Stomach (tissue), 9 donors: ENCODE data around the gene LURAP1L. TPM values are rescaled to one million over a fixed set of nuclear protein-coding genes. Genes with fewer than 3 reads are reported as not detected.

Experiments used
- DNase-seq, 2 donors: peaks; one replicate each; pipeline versions ENCODE4 v3.0.0 to v3.0.0-alpha.2; 2013 to 2019
- H3K27ac ChIP-seq, 5 donors: fragments of 200-600 bp in 4 of 5; sonication (generic) in 4 of 5; one replicate each; pipeline ENCODE4 v1.5.1; 2013 to 2019; ENCODE audit warnings: mild to moderate bottlenecking in 1 of 5, moderate library complexity in 1 of 5
- H3K27me3 ChIP-seq, 3 donors: fragments of 200-600 bp; sonication (generic); one replicate each; pipeline ENCODE4 v1.5.1; 2017 to 2019; ENCODE audit warnings: mixed run types in 1 of 3
- H3K36me3 ChIP-seq, 4 donors: fragments of 200-600 bp; sonication (generic); 1 replicate in 3 of 4; 2 replicates in 1 of 4; pipeline ENCODE4 v1.5.1; 2016 to 2019
- H3K4me1 ChIP-seq, 4 donors: fragments of 200-600 bp; sonication (generic); one replicate each; pipeline ENCODE4 v1.5.1; 2016 to 2019
- H3K4me3 ChIP-seq, 4 donors: fragments of 200-600 bp; sonication (generic) in 3 of 4; one replicate each; pipeline ENCODE4 v1.5.1; 2016 to 2019; ENCODE audit warnings: mild to moderate bottlenecking in 1 of 4
- H3K9me3 ChIP-seq, 4 donors: fragments of 200-600 bp; sonication (generic); one replicate each; pipeline ENCODE4 v1.5.1; 2016 to 2019
- CTCF ChIP-seq, 7 experiments: fragments of 450-650 bp in 4 of 7; fragments of 200-600 bp in 3 of 7; sonication (generic) in 3 of 7; IDR thresholded peaks; one replicate each; pipeline ENCODE4 v1.5.1; 2016 to 2019; ENCODE audit warnings: antibody characterized with exemption in 7 of 7, control low read depth in 2 of 7, mild to moderate bottlenecking in 1 of 7
- EP300 ChIP-seq: sonication (generic); formaldehyde crosslinking; IDR thresholded peaks from one replicate; pipeline ENCODE4 v1.6.1; 2017; ENCODE audit warnings: antibody characterized with exemption
- POLR2A ChIP-seq, 4 donors: fragments of 450-650 bp; IDR thresholded peaks; one replicate each; pipeline ENCODE4 v1.6.1; 2016; ENCODE audit warnings: antibody characterized with exemption in 4 of 4, control low read depth in 2 of 4, mild to moderate bottlenecking in 1 of 4, moderate library complexity in 1 of 4
- POLR2AphosphoS5 ChIP-seq, 3 donors: sonication (generic); formaldehyde crosslinking; IDR thresholded peaks; one replicate each; pipeline ENCODE4 v1.6.1; 2016; ENCODE audit warnings: antibody characterized with exemption in 3 of 3
- WGBS, 5 donors: extraction: QIAGEN DNeasy Blood & Tissue Kit in 3 of 5; methylation state at CpG; one replicate each; pipeline versions ENCODE4 v1.1.5 to v1.1.7; 2013 to 2018; 5-methylcytosine and 5-hydroxymethylcytosine counted together
- intact Hi-C: fragments of 100-400 bp; cut with DNase I; formaldehyde crosslinking; loops from one replicate; pipeline ENCODE4 v1.15.1; 2023; ENCODE audit warnings: low total_unique reads
- polyA plus RNA-seq, 3 donors: library from polyadenylated mRNA; stranded (reverse); fragments of 200-250 nt; gene quantifications; one replicate each; pipeline ENCODE4 v1.2.3, GENCODE V29; 2013
- total RNA-seq, 5 donors: library from RNA; depleted of rRNA; stranded (reverse); fragments of >200 nt; gene quantifications; one replicate each; pipeline versions ENCODE4 v1.1.0 to v1.2.3, GENCODE V29; 2014 to 2016
- donor health status: healthy with polysubstance abuse.
- donor health status: Bipolar disorder and iron deficiency.
- donor health status: healthy.

Gene LURAP1L
- total and polyA plus RNA-seq, 8 donors, result 6.7 to 32.2 (median 20.6) TPM

GRCh38 chr9:12753931-12754330 is 20.9 kb upstream of the LURAP1L start:
- H3K36me3 ChIP-seq, result no peaks in the 10 kb centered on the region
- H3K27ac ChIP-seq, result no peak overlapping the region
- no peaks in the 10 kb centered on the region for H3K27me3 ChIP-seq
- H3K4me1 ChIP-seq, result no peaks in the 10 kb centered on the region
- intact Hi-C loops, result no loop called here
- WGBS, 5 donors, result 88 to 93% (median 92%) methylated on average over 3 of the region's 3 CpGs
- no peak overlapping the region for H3K4me3 ChIP-seq
- no peak for TF ChIP-seq EP300
- no peak for TF ChIP-seq POLR2AphosphoS5 (IDR thresholded peaks at IDR 0.05)
- TF ChIP-seq CTCF (IDR thresholded peaks at IDR 0.05), result no peak
- TF ChIP-seq POLR2A (IDR thresholded peaks at IDR 0.05), result no peak
- H3K9me3 ChIP-seq, result no peaks in the 10 kb centered on the region
- DNase-seq, result no peak

- Histone ChIP-seq H3K4me3 (no peak overlapping the region), H3K27ac (no peak overlapping the region), H3K27me3 (no peaks in the 10 kb centered on the region), H3K36me3 (no peaks in the 10 kb centered on the region), H3K4me1 (peaks cover 0 to 5% (median 0%) of the 10 kb centered on the region in 4 donors), H3K9me3 (no peaks in the 10 kb centered on the region)
- TF ChIP-seq POLR2A (IDR thresholded peaks at IDR 0.05) (no peak), CTCF (IDR thresholded peaks at IDR 0.05) (no peak), EP300 (no peak), POLR2AphosphoS5 (IDR thresholded peaks at IDR 0.05) (no peak)
- intact Hi-C loops, result no loop called here
- no peak for DNase-seq
- WGBS, 5 donors, result 32 to 48% (median 36%) methylated on average over 1 of the region's 1 CpG
Observed at GRCh38 chr9:12759761-12760160, 15.1 kb upstream of the LURAP1L start.

- WGBS, 5 donors, result 0 to 61% (median 0%) methylated on average over 2 of the region's 2 CpGs
- DNase-seq, result no peak
- no peaks in the 10 kb centered on the region for H3K27me3 ChIP-seq
- no peaks in the 10 kb centered on the region for H3K9me3 ChIP-seq
- no peak overlapping the region for H3K27ac ChIP-seq
- intact Hi-C loops, result no loop called here
- H3K4me1 ChIP-seq, result peaks cover 0 to 5% (median 0%) of the 10 kb centered on the region in 4 donors
- H3K4me3 ChIP-seq, result no peak overlapping the region
- no peak for TF ChIP-seq EP300
- no peaks in the 10 kb centered on the region for H3K36me3 ChIP-seq
Observed at GRCh38 chr9:12760758-12761157, 14.1 kb upstream of the LURAP1L start.

GRCh38 chr9:12764150-12764549 is 10.7 kb upstream of the LURAP1L start:
- Histone ChIP-seq H3K27me3 (no peaks in the 10 kb centered on the region), H3K4me3 (no peak overlapping the region), H3K36me3 (no peaks in the 10 kb centered on the region), H3K9me3 (no peaks in the 10 kb centered on the region), H3K27ac (no peak overlapping the region), H3K4me1 (peaks cover 0 to 5% (median 0%) of the 10 kb centered on the region in 4 donors)
- 33 to 63% (median 34%) methylated on average over 1 of the region's 1 CpG for WGBS, 5 donors
- intact Hi-C loops, result no loop called here
- no peak for TF ChIP-seq CTCF (IDR thresholded peaks at IDR 0.05)
- TF ChIP-seq POLR2AphosphoS5 (IDR thresholded peaks at IDR 0.05), result no peak
- no peak for TF ChIP-seq EP300
- DNase-seq, result no peak

GRCh38 chr9:12765088-12765798 is 9.6 kb upstream of the LURAP1L start:
- intact Hi-C loops, result no loop called here
- WGBS, 5 donors, result 60 to 76% (median 63%) methylated on average over 1 of the region's 1 CpG

More at GRCh38 chr9:12765088-12765798, 9.6 kb upstream of the LURAP1L start:
- peaks cover 0 to 5% (median 0%) of the 10 kb centered on the region in 4 donors for H3K4me1 ChIP-seq
- no peaks in the 10 kb centered on the region for H3K27me3 ChIP-seq
- H3K27ac ChIP-seq, result no peak overlapping the region
- no peak overlapping the region for H3K4me3 ChIP-seq
- DNase-seq, result no peak
- H3K9me3 ChIP-seq, result no peaks in the 10 kb centered on the region
- TF ChIP-seq CTCF (IDR thresholded peaks at IDR 0.05) (no peak), POLR2A (IDR thresholded peaks at IDR 0.05) (no peak), EP300 (no peak), POLR2AphosphoS5 (IDR thresholded peaks at IDR 0.05) (no peak)
- H3K36me3 ChIP-seq, result no peaks in the 10 kb centered on the region
